Lower leg skin (tissue), 4 donors: Measurements from ENCODE around the gene AGPS. TPM values are rescaled to one million over a fixed set of nuclear protein-coding genes. Genes with fewer than 3 reads are reported as not detected.
"Not testable (repeated sequence)": the region's sequence is repeated elsewhere in the genome, so short reads cannot be mapped to it uniquely, and the experiment has no call there.

ENCODE experiments used
- DNase-seq, 2 donors: peaks; one replicate each; pipeline ENCODE4 v3.0.0-alpha.2; 2019; ENCODE audit warnings: low spot score in 2 of 2
- H3K4me3 ChIP-seq: fragments of 200-600 bp; sonication (generic); 2 replicates; pipeline ENCODE4 v1.5.1; 2017; ENCODE audit warnings: mild to moderate bottlenecking, low read depth; ENCODE audit not compliant: poor library complexity, severe bottlenecking
- CTCF ChIP-seq, 3 donors: fragments of 450-650 bp; IDR thresholded peaks; one replicate each; pipeline ENCODE4 v1.5.1; 2016; ENCODE audit warnings: antibody characterized with exemption in 3 of 3, mild to moderate bottlenecking in 3 of 3, moderate library complexity in 2 of 3
- POLR2A ChIP-seq, 2 donors: fragments of 450-650 bp; IDR thresholded peaks; one replicate each; pipeline ENCODE4 v1.6.1; 2016 to 2017; ENCODE audit warnings: antibody characterized with exemption in 2 of 2, mild to moderate bottlenecking in 1 of 2, moderate library complexity in 1 of 2
- WGBS, 2 donors: methylation state at CpG; one replicate each; pipeline ENCODE4 v1.1.5; 2018; 5-methylcytosine and 5-hydroxymethylcytosine counted together
- intact Hi-C: fragments of 100-400 bp; cut with DNase I; formaldehyde crosslinking; loops from one replicate; pipeline ENCODE4 v1.15.0; 2023; ENCODE audit warnings: low total_unique reads
- total RNA-seq, 4 donors: library from RNA; depleted of rRNA; stranded (reverse); fragments of >200 nt; gene quantifications; one replicate each; pipeline ENCODE4 v1.1.0, GENCODE V29; 2016

The AGPS gene
- total RNA-seq, 4 donors from 2014 or later: 14.1 to 29.8 (median 21.0) TPM

- intact Hi-C loops: loop anchor here (10.0 kb wide), 2 partner anchors 74 to 254 kb away; no protein-coding TSS in a partner anchor
- WGBS, 2 donors: 65 to 70% methylated on average over 1 of the region's 1 CpG
- DNase-seq: no peak
- TF ChIP-seq POLR2A (IDR thresholded peaks at IDR 0.05): no peak
- no peak for TF ChIP-seq CTCF (IDR thresholded peaks at IDR 0.05)
- no peak overlapping the region for H3K4me3 ChIP-seq
These were observed 26.7 kb downstream of the AGPS start for GRCh38 chr2:177419274-177419673.

GRCh38 chr2:177422271-177422670, 29.7 kb downstream of the AGPS start:
- H3K4me3 ChIP-seq: no peak overlapping the region
- TF ChIP-seq CTCF (IDR thresholded peaks at IDR 0.05) (no peak), POLR2A (IDR thresholded peaks at IDR 0.05) (no peak)
- intact Hi-C loops: no loop called here

DNA sequence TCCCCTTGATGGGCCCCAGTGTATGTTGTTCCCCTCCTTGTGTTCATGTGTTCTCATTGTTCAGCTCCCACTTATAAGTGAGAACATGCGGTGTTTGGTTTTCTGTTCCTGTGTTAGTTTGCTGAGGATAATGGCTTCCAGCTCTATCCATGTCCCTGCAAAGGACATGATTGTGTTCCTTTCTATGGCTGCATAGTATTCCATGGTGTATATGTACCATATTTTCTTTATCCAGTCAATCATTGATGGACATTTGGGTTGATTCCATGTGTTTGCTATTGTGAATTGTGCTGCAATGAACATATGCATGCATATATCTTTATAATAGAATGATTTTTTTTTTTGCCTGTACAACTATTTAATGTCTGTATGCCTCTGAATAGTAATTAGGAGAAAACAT, 31.5 kb downstream of the AGPS start:
- H3K4me3 ChIP-seq, DNase-seq, intact Hi-C loops: not testable (repeated sequence)
- 100% methylated on average over 1 of the region's 1 CpG for WGBS, 2 donors

More at GRCh38 chr2:177422271-177422670, 29.7 kb downstream of the AGPS start:
- WGBS, 2 donors: 83 to 91% methylated on average over 1 of the region's 1 CpG
- DNase-seq: no peak

- DNase-seq, intact Hi-C loops, H3K4me3 ChIP-seq: not testable (repeated sequence)
- WGBS, 2 donors: 97 to 99% methylated on average over 5 of the region's 5 CpGs
These were observed 32.0 kb downstream of the AGPS start for GRCh38 chr2:177424620-177425019.

DNA sequence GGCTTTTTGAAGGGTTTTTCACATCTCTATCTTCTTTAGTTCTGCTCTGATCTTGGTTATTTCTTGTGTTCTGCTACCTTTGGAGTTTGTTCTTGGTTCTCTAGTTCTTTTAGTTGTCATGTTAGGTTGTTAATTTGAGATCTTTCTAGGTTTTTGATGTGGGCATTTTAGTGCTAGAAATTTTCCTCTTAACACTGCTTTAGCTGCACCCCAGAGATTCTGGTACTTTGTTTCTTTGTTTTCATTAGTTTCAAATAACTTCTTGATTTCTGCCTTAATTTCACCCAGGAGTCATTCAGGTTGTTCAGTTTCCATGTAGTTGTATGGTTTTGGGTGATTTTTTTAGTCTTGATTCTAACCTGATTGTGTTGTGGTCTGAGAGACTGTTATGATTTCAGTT, 34.7 kb downstream of the AGPS start:
- no peak for DNase-seq
- TF ChIP-seq POLR2A (IDR thresholded peaks at IDR 0.05) (no peak), CTCF (IDR thresholded peaks at IDR 0.05) (no peak)
- no peak overlapping the region for H3K4me3 ChIP-seq
- intact Hi-C loops: no loop called here

GRCh38 chr2:177427936-177428335, 35.4 kb downstream of the AGPS start:
- H3K4me3 ChIP-seq, intact Hi-C loops, DNase-seq: not testable (repeated sequence)
- WGBS, 2 donors: 94 to 98% methylated on average over 2 of the region's 2 CpGs

GRCh38 chr2:177429688-177430325, 37.2 kb downstream of the AGPS start:
- TF ChIP-seq POLR2A (IDR thresholded peaks at IDR 0.05) (no peak), CTCF (IDR thresholded peaks at IDR 0.05) (no peak)
- intact Hi-C loops: no loop called here
- no peak for DNase-seq
- WGBS, 2 donors: 86 to 95% methylated on average over 2 of the region's 2 CpGs
- no peak overlapping the region for H3K4me3 ChIP-seq
